Subcutaneous adipose tissue (tissue), 4 donors: Measurements from ENCODE around the gene ITGAD. TPM values are rescaled to one million over a fixed set of nuclear protein-coding genes. Genes with fewer than 3 reads are reported as not detected.

ENCODE experiments used
- total RNA-seq, 4 donors: library from RNA; depleted of rRNA; stranded (reverse); fragments of >200 nt; gene quantifications; one replicate each; pipeline ENCODE4 v1.1.0, GENCODE V29; 2016
- TF ChIP-seq, protein P1 (sequence below): fragments of 450-650 bp; IDR thresholded peaks from one replicate; pipeline ENCODE4 v1.5.1; 2016; ENCODE audit warnings: low read depth, mild to moderate bottlenecking, control low read depth, antibody characterized with exemption, moderate library complexity

ITGAD gene
- total RNA-seq, 4 donors from 2014 or later: 0.22 to 0.68 (median 0.65) TPM; not detected in 1

GRCh38 chr16:31409433-31409832 lies 16.3 kb downstream of the ITGAD start:
- TF ChIP-seq, protein P1, sequence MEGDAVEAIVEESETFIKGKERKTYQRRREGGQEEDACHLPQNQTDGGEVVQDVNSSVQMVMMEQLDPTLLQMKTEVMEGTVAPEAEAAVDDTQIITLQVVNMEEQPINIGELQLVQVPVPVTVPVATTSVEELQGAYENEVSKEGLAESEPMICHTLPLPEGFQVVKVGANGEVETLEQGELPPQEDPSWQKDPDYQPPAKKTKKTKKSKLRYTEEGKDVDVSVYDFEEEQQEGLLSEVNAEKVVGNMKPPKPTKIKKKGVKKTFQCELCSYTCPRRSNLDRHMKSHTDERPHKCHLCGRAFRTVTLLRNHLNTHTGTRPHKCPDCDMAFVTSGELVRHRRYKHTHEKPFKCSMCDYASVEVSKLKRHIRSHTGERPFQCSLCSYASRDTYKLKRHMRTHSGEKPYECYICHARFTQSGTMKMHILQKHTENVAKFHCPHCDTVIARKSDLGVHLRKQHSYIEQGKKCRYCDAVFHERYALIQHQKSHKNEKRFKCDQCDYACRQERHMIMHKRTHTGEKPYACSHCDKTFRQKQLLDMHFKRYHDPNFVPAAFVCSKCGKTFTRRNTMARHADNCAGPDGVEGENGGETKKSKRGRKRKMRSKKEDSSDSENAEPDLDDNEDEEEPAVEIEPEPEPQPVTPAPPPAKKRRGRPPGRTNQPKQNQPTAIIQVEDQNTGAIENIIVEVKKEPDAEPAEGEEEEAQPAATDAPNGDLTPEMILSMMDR: no peak

GRCh38 chr16:31410082-31410481 lies 16.9 kb downstream of the ITGAD start:
- TF ChIP-seq, protein P1: no peak

GRCh38 chr16:31411024-31411844 lies 18.1 kb downstream of the ITGAD start:
- TF ChIP-seq, protein P1: no peak

DNA sequence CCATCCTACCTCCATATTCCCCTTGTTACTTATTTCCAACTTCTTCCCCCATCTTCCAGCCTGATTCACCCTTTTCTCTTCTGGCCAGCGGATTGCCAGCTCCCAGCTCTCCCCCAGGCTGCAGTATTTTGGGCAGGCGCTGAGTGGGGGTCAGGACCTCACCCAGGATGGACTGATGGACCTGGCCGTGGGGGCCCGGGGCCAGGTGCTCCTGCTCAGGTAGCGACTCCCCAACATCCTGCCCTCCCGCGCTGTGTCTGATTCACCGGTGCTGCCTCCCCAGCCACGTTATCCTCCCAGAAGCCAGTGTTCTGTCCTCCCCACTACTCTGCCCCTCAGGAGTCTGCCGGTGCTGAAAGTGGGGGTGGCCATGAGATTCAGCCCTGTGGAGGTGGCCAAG lies 19.6 kb downstream of the ITGAD start:
- TF ChIP-seq, protein P1: no peak

DNA sequence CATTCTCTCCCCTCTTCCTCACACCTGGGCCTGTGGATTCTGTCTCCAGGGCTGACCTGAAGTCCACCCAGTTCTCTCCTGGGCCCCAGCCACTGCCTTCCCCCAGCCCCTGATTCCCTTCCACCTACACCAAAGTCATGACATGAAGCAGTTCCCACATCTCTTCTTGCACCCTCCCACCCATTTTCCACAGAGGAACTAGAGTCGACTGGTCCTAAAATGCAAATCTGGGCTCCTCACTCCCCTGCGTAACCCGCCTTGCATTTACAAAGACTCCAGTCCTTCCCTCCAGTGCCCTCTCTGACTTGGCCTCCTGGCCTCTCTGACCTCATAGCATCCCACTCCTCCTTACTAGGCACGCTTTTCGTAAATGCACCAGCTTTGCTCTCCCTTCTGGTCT lies 20.2 kb downstream of the ITGAD start:
- TF ChIP-seq, protein P1: no peak

DNA sequence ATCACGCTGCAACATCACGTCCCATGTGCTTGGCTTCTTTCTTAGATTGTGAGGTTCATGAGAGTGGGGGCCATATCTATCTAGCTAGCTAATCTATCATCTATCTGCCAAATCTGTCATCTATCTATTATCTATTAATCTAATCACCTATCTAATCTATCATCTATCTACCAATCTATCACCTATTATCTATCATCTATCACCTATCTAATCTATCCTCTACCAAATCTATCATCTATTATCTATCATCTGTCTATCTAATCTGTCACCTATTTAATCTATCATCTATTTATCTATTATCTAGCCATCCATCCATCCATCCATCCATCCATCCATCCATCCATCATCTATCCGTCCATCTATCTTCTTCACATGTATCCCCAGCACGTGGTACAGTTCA lies 20.8 kb downstream of the ITGAD start:
- TF ChIP-seq, protein P1: no peak

DNA sequence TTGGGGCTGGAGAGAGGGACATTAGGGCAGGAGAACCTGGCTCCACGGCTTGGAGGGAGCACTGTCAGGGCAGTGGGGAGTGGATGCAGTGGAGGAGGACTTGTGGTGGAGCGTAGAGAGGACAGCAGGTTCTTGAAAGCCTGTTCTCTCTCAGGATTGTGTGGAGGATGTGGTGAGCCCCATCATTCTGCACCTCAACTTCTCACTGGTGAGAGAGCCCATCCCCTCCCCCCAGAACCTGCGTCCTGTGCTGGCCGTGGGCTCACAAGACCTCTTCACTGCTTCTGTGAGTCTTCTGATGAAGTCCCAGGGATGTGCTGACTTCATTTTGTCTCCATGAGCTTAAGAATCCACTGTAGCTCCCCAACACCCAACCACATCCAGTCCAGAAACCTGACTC lies 21.6 kb downstream of the ITGAD start:
- TF ChIP-seq, protein P1: no peak
